AG09309 (cell line): ENCODE data around the gene SP110.

ENCODE experiments used
- DNase-seq: peaks from one replicate; pipeline ENCODE4 v3.0.0-alpha.2; 2010; ENCODE audit warnings: low read depth
- H3K4me3 ChIP-seq: 2 replicates; pipeline ENCODE4 v1.5.1; 2011; ENCODE audit warnings: mild to moderate bottlenecking, low read depth, low read length, moderate library complexity; ENCODE audit not compliant: control insufficient read depth
- TF ChIP-seq, protein P1 (sequence below): IDR thresholded peaks from 2 replicates; pipeline ENCODE4 v1.5.1; 2011; ENCODE audit warnings: mild to moderate bottlenecking, low read depth, low read length, inconsistent platforms; ENCODE audit not compliant: insufficient read depth, control insufficient read depth; ENCODE audit errors: missing control alignments

SP110 gene

DNA sequence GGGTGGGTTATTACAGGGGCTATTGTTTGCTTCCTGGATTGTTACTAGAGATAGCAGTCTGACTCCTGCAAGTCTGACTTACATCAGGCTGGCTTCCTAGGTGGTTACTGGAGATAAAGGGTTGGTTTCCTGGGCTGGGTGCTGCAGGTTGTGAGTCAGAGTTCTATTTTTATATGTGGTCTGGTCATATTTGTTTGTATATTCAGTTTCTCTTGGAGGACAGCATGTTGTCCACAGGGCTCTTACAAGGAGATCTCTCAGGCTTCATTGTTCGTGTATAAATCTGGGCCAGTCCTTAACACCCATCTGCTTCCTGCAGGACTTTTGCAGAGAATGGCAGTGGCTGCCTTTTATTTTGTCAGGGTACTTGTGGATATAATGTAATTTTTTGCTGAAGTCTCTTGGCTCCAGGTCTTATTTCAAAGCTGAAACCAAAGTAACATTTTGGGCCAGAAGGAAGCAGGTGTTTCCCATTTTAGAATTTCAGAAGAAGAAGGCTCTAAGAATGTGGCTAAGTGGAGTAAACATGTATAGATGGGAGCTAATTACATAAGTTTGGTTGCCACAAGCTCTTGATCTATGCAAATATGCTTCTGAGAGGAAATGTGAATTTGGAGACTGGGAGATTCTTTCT lies 85.2 kb downstream of the SP110 start:
- TF ChIP-seq, protein P1, sequence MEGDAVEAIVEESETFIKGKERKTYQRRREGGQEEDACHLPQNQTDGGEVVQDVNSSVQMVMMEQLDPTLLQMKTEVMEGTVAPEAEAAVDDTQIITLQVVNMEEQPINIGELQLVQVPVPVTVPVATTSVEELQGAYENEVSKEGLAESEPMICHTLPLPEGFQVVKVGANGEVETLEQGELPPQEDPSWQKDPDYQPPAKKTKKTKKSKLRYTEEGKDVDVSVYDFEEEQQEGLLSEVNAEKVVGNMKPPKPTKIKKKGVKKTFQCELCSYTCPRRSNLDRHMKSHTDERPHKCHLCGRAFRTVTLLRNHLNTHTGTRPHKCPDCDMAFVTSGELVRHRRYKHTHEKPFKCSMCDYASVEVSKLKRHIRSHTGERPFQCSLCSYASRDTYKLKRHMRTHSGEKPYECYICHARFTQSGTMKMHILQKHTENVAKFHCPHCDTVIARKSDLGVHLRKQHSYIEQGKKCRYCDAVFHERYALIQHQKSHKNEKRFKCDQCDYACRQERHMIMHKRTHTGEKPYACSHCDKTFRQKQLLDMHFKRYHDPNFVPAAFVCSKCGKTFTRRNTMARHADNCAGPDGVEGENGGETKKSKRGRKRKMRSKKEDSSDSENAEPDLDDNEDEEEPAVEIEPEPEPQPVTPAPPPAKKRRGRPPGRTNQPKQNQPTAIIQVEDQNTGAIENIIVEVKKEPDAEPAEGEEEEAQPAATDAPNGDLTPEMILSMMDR, result no peak
- DNase-seq, result peak; percentile 39
- H3K4me3 ChIP-seq, result no peak overlapping the region

DNA sequence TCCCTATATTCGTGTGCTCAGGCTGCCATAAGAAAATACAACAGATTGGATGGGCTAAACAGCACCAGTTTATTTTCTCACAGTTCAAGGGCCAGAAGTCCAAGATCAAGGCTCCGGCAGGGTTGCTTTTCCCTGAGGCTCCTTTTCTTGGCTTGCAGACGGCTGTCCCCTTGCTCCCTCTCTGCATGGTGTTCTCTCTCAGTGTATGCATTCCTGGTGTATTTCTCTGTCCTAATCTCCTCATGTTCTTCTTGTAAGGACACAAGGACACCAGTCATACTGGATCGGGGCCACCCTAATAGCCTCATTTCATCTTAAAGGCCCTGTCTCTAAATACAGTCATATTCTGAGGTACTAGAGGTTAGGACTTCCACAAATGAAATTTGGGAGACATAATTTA lies 88.4 kb downstream of the SP110 start:
- TF ChIP-seq, protein P1, result no peak
- DNase-seq, result no peak
- H3K4me3 ChIP-seq, result no peak overlapping the region

DNA sequence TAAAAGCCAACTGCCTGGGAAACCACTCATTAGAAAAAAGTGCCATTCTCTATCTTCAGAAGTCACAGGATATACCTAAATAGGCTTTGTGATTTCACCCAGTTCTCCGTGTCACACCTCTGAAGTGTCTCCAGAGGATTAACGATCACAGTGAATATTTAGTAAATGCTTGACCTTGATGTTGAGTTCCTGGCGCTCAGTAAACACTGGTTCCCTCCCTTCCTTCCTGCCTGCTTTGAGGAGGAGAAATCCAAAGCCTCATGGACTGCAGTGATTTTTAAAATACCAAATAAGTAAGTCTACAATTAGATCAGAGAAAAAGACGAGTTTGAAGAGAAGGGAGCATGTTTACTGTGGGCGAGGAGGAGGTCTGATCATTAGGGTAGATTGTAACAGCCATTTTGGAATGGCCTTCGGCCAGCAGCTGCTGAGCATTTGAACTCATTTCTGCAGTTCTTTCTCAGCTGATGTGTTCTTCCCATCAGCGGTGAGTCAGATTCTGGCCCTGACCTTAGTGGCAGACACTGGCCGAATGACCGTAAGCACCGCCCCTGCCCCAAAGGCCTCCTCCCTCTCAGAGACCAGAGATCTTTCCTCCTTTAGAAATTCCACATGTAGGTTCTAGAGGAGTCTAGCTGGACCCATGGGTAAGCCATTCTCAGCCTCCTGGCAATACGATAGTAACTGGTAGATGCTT lies 89.0 kb downstream of the SP110 start:
- DNase-seq, result peak; percentile 55
- no peak overlapping the region for H3K4me3 ChIP-seq
- TF ChIP-seq, protein P1, result no peak

GRCh38 chr2:230129343-230129742 lies 90.4 kb downstream of the SP110 start:
- DNase-seq, result no peak
- no peak overlapping the region for H3K4me3 ChIP-seq
- TF ChIP-seq, protein P1, result no peak

DNA sequence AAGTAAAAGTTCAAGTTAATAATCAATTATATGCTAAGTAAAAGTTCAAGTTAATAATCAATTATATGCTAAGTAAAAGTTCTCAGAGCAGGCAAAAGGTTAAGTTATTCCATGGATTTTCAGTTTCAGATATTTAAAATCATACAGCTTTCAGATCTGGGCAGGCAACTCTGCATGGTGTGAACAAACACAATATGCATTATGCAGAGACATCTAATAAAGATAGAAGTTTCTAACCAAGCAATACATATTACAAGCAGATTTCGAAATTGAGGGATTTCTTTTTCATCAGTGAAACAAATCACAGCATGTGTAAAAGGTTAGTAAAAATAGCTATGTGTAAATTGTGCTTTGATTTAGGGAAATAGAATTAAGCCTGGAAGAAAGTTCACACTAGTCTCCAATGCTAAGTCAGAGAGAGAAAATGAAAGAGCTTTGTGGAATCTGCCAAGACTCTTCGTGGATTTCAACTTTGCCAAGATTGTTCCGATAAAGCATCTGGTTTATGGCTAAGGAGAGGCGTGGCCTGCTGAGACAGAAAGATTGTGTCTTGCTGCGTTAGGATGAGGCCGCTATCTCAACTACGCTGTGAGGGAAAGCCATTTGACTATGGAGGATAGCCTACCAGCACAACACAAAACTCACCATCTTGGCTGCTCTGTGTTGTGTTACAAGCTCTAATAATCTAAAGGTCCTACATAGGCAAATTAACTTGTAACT lies 91.0 kb downstream of the SP110 start:
- TF ChIP-seq, protein P1, result no peak
- peak; percentile 34 for DNase-seq
- H3K4me3 ChIP-seq, result no peak overlapping the region

- TF ChIP-seq, protein P1, result no peak
- H3K4me3 ChIP-seq, result no peak overlapping the region
- DNase-seq, result no peak
Observed at GRCh38 chr2:230127195-230127594, 92.6 kb downstream of the SP110 start.
